Transverse colon (tissue), 4 donors: Measurements from ENCODE around the gene FAM162A.

Experiments
- CTCF ChIP-seq, 5 experiments: fragments of 200-600 bp in 3 of 5; fragments of 450-650 bp in 2 of 5; sonication (generic) in 3 of 5; IDR thresholded peaks; 1 replicate in 2 of 5; 2 replicates in 3 of 5; pipeline ENCODE4 v1.5.1; 2016 to 2017; ENCODE audit warnings: antibody characterized with exemption in 5 of 5, inconsistent platforms in 3 of 5, mild to moderate bottlenecking in 2 of 5, moderate library complexity in 1 of 5
- POLR2A ChIP-seq: fragments of 450-650 bp; IDR thresholded peaks from one replicate; pipeline ENCODE4 v1.6.1; 2016; ENCODE audit warnings: antibody characterized with exemption, mild to moderate bottlenecking, moderate library complexity
- POLR2AphosphoS5 ChIP-seq, 3 donors: sonication (generic); formaldehyde crosslinking; IDR thresholded peaks; one replicate each; pipeline ENCODE4 v1.6.1; 2016; ENCODE audit warnings: antibody characterized with exemption in 3 of 3

DNA sequence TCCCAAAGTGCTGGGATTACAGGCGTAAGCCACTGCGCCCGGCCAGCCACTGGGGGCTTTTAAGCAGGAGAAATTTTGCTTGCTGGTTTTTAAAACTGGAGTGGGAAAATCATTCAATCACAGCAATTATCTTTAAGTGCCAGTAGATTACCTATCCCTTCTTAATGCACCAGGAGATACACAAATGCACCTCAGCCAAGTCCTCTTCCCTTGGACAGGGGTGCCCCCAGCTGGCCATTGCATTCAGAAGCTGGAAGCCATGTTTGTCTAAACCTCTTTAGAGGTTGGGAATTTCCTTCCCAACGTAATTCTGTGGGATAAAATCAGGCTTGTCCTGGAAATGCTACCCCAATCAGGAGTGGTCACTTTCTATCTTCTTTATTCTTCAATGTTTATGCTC is 27.6 kb upstream of the FAM162A start:
- TF ChIP-seq CTCF (IDR thresholded peaks at IDR 0.05) = peak; percentile 38 to 65 (median 49)
- TF ChIP-seq POLR2AphosphoS5 (IDR thresholded peaks at IDR 0.05) = no peak
- TF ChIP-seq POLR2A = no peak
